Ascending aorta (tissue), 2 donors: ENCODE results near the gene BTBD2. TPM values are rescaled to one million over a fixed set of nuclear protein-coding genes. Genes with fewer than 3 reads are reported as not detected.
A peak's percentile ranks its signal among the peaks of the same experiment; 100 is the strongest.

Experiments
- DNase-seq, 2 donors: peaks; one replicate each; pipeline ENCODE4 v3.0.0-alpha.2; 2019; ENCODE audit warnings: low spot score in 2 of 2
- H3K27ac ChIP-seq, 2 donors: fragments of 200-600 bp; sonication (generic); one replicate each; pipeline ENCODE4 v1.5.1; 2016 to 2017; ENCODE audit warnings: mild to moderate bottlenecking in 1 of 2
- H3K27me3 ChIP-seq: fragments of 200-600 bp; sonication (generic); one replicate; pipeline ENCODE4 v1.5.1; 2017
- H3K36me3 ChIP-seq, 2 donors: fragments of 200-600 bp; sonication (generic); one replicate each; pipeline ENCODE4 v1.5.1; 2016
- H3K4me1 ChIP-seq, 2 donors: fragments of 200-600 bp; sonication (generic); one replicate each; pipeline ENCODE4 v1.5.1; 2016 to 2017; ENCODE audit warnings: mild to moderate bottlenecking in 1 of 2
- H3K4me3 ChIP-seq, 2 donors: fragments of 200-600 bp; sonication (generic); one replicate each; pipeline ENCODE4 v1.5.1; 2016 to 2017; ENCODE audit warnings: mild to moderate bottlenecking in 1 of 2
- H3K9me3 ChIP-seq, 2 donors: fragments of 200-600 bp; sonication (generic); one replicate each; pipeline ENCODE4 v1.5.1; 2016
- CTCF ChIP-seq, 3 experiments: fragments of 200-600 bp in 2 of 3; fragments of 450-650 bp in 1 of 3; sonication (generic) in 2 of 3; IDR thresholded peaks; one replicate each; pipeline ENCODE4 v1.5.1; 2016 to 2019; ENCODE audit warnings: antibody characterized with exemption in 3 of 3, mild to moderate bottlenecking in 1 of 3, moderate library complexity in 1 of 3
- intact Hi-C: fragments of 100-400 bp; cut with DNase I; formaldehyde crosslinking; loops from one replicate; pipeline ENCODE4 v1.15.1; 2023
- total RNA-seq: library from RNA; depleted of rRNA; stranded (reverse); fragments of >200 nt; gene quantifications from one replicate; pipeline ENCODE4 v1.1.0, GENCODE V29; 2016

The BTBD2 gene
- total RNA-seq, 1 donor from 2014 or later, result 90.1 TPM

GRCh38 chr19:2049741-2050348, 34.3 kb upstream of the BTBD2 start:
- Histone ChIP-seq H3K27ac (peak overlapping the region; percentile 92 to 97), H3K4me1 (peaks cover 39 to 44% of the 10 kb centered on the region in 2 donors), H3K9me3 (no peaks in the 10 kb centered on the region), H3K36me3 (peaks cover 16 to 24% of the 10 kb centered on the region in 2 donors), H3K27me3 (no peaks in the 10 kb centered on the region), H3K4me3 (peak overlapping the region; percentile 98)
- intact Hi-C loops, result loop anchor here (2.0 to 5.0 kb wide), 2 partner anchors 47 to 117 kb away; partner anchors contain the start of genes IZUMO4 and MOB3A
- peak; percentile 76 to 92 for DNase-seq
- no peak for TF ChIP-seq CTCF (IDR thresholded peaks at IDR 0.05)

GRCh38 chr19:2048959-2049740, 33.6 kb upstream of the BTBD2 start:
- Histone ChIP-seq H3K27me3 (no peaks in the 10 kb centered on the region), H3K9me3 (no peaks in the 10 kb centered on the region), H3K27ac (peak overlapping the region; percentile 92 to 97), H3K36me3 (peaks cover 23 to 30% of the 10 kb centered on the region in 2 donors), H3K4me1 (peaks cover 39 to 44% of the 10 kb centered on the region in 2 donors), H3K4me3 (peak overlapping the region; percentile 98)
- no peak for DNase-seq
- intact Hi-C loops, result no loop called here
- no peak for TF ChIP-seq CTCF (IDR thresholded peaks at IDR 0.05)

GRCh38 chr19:2048104-2048958, 32.8 kb upstream of the BTBD2 start:
- Histone ChIP-seq H3K9me3 (no peaks in the 10 kb centered on the region), H3K4me1 (peaks cover 39 to 47% of the 10 kb centered on the region in 2 donors), H3K4me3 (peak overlapping the region; percentile 98), H3K27me3 (no peaks in the 10 kb centered on the region), H3K36me3 (peaks cover 26 to 32% of the 10 kb centered on the region in 2 donors), H3K27ac (peak overlapping the region; percentile 92 to 97)
- no peak for DNase-seq
- TF ChIP-seq CTCF (IDR thresholded peaks at IDR 0.05), result no peak
- intact Hi-C loops, result no loop called here

- TF ChIP-seq CTCF (IDR thresholded peaks at IDR 0.05), result no peak
- intact Hi-C loops, result no loop called here
- H3K4me1 ChIP-seq, result peaks cover 47 to 54% of the 10 kb centered on the region in 2 donors
- H3K27me3 ChIP-seq, result no peaks in the 10 kb centered on the region
- peak overlapping the region in 1 of 2 donors; percentile 98 for H3K4me3 ChIP-seq
- no peaks in the 10 kb centered on the region for H3K9me3 ChIP-seq
- no peak for DNase-seq
- H3K36me3 ChIP-seq, result peaks cover 32 to 34% of the 10 kb centered on the region in 2 donors
- H3K27ac ChIP-seq, result peak overlapping the region; percentile 92 to 97
These were observed 32.1 kb upstream of the BTBD2 start for GRCh38 chr19:2047449-2048103.

GRCh38 chr19:2047076-2047448, 31.5 kb upstream of the BTBD2 start:
- H3K27me3 ChIP-seq, result no peaks in the 10 kb centered on the region
- intact Hi-C loops, result no loop called here
- H3K36me3 ChIP-seq, result peaks cover 32 to 37% of the 10 kb centered on the region in 2 donors
- peak overlapping the region in 1 of 2 donors; percentile 98 for H3K4me3 ChIP-seq
- H3K27ac ChIP-seq, result peak overlapping the region; percentile 92 to 97
- no peak for DNase-seq
- no peak for TF ChIP-seq CTCF (IDR thresholded peaks at IDR 0.05)
- H3K9me3 ChIP-seq, result no peaks in the 10 kb centered on the region
- peaks cover 50 to 56% of the 10 kb centered on the region in 2 donors for H3K4me1 ChIP-seq
